Measurements from ENCODE around the gene HPS6.
"Not testable (repeated sequence)": the region's sequence is repeated elsewhere in the genome, so short reads cannot be mapped to it uniquely, and the experiment has no call there.

Gene HPS6

DNA sequence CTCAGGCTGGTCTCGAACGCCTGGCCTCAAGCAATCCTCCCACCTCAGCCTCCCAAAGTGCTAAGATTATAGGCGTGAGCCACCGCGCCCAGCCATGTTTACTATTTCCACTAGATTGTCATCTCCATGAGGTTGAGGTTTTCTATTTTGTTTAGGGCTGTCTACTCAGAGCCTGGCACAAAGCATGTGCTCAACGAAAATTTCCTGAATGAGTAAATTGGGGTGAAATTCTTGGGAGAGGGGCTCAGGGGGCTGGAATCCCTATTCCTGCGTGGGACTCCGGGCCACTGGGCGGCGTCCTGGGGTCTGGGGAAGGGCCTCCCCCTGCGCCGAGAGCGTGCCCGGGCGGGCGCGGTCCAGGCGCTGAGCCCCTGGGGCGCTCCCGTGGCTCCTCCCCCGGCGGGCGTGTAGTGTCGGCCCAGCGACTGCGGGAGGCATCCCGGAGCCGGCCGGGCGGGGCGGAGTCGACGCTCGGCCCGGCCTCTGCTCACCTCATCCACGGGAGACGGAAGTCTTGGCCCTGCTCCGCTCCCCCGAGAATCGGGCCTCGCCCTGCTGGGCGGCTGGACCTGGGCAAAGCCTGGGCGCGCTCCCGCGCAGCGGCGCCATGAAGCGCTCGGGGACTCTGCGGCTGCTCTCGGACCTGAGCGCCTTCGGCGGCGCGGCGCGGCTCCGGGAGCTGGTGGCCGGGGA lies at the start of gene HPS6:
TSS of gene HPS6 (plus strand) at position 482 of the 693 bp plus-strand sequence. CDS start at position 608, 126 bp downstream.
- DNase-seq (ENCODE audit: low read depth), result peak; percentile 70

DNA sequence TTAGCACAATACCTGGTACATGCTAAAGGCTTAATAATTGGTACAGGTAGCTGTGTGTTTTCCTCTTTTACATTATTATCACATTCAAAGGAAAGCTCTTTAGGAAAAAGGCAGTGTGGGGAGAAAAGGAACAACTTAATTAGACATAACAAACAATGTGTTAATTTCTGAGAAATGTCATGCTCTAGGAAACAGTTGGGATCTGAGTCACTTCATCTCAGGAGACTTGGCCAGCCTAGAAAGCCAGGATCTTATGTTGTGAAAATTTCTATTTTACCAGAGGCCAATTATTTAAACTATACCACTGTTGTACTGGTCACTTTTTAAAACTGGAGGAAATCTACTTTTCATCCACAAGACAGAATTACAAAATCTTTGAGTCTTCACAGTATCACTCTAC lies 48.7 kb upstream of the HPS6 start:
- no peak for DNase-seq (ENCODE audit: low read depth)

DNA sequence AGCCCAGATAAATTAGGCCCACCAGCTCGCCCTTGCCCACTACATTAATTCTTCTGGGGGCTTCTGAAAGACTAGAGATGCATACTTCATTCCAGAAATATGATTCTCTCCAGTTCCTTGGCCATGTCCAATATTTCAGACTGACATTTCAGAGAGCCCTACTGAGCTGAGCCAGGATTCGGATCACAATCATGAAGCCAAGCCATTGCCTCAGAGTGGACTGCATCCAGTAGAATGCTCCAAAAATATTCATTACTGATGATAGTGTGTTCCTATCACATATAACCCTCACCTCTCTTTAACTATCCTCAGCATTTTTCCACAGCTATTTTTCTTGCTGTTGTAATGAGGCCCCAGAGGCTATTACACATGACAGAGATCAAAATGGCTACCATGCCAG lies 47.9 kb upstream of the HPS6 start:
- DNase-seq (ENCODE audit: low read depth), result no peak

DNA sequence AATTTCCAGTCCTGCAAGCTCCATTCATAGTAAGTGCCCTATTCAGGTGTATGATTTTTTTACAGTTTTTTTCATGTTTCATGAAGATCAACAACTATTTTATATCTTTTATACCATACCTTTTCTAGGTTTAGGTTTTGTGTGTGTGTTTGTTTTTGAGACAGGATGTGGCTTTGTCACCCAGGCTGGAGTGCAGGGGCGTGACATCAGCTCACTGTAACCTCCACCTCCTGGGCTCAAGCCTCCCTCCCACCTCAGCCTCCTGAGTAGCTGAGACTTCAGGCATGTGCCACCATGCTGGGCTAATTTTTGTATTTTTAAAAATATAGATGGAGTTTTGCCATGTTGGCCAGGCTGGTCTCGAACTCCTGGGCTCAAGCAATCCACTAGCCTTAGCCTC lies 44.2 kb upstream of the HPS6 start:
- DNase-seq (ENCODE audit: low read depth), result no peak

DNA sequence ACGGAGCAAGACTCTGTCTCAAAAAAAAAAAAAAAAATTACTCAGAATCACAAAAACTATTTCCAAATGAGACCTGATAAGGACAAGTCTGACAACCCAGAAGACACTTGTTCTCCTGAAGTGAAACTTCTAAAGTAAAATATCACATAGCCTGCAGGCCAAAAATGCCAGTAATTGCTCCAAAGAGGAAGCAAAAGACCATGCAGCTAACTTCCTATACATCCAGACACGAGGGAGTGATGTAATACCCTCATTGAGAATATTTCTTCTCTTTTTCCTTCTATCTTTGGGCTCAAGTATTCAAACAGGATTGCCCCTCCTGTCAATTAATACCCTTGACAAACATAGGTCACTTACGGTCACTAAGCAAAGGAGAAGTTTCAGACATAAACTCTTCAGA lies 40.4 kb upstream of the HPS6 start:
- DNase-seq (ENCODE audit: low read depth), result no peak

DNA sequence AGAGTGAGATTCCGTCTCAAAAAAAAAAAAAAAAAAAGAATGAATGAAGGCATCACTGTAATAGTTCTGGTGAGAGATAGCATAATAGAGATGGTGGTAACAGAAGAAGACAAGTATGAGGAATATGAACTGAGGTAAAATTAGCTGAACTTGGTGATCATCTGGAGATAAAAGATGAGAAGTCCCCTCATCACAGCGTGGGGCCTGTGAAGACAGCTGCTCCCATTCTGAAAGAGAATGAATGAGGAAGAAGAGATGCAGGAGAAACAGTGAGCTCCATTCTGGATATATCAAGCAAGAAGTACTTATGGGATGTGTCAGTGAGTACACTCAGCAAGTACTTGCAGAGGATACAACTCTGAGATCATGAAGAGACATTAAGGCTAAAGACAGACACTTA lies 37.9 kb upstream of the HPS6 start:
- DNase-seq (ENCODE audit: low read depth), result no peak

DNA sequence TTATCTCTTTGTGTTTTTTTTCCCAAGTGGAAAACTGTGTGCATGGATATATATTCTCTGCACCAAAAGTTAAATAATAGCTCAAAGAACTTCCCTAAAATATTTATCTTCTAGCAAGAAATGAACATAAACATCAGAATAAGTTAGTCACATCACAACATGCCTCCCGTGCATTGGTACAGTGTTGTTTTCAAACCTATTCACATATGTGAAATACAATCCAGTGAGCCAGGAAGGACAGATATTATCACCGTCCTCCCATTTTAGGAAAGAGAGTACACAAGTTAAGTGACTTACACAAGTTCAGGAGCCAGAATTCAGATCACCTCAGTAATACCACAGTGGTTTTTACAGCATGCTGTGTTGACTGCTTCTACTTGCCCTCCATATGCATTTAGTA lies 31.4 kb upstream of the HPS6 start:
- no peak for DNase-seq (ENCODE audit: low read depth)

DNA sequence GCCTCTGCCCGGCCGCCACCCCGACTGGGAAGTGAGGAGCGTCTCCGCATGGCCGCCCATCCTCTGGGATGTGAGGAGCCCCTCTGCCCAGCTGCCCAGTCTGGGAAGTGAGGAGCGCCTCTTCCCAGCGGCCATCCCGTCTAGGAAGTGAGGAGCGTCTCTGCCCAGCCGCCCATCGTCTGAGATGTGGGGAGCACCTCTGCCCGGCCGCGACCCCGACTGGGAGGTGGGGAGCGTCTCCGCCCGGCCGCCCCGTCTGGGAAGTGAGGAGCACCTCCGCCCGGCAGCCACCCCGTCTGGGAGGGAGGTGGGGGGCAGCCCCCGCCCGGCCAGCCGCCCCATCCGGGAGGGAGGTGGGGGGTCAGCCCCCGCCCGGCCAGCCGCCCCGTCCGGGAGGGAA lies 29.3 kb upstream of the HPS6 start:
- DNase-seq (ENCODE audit: low read depth), result not testable (repeated sequence)

DNA sequence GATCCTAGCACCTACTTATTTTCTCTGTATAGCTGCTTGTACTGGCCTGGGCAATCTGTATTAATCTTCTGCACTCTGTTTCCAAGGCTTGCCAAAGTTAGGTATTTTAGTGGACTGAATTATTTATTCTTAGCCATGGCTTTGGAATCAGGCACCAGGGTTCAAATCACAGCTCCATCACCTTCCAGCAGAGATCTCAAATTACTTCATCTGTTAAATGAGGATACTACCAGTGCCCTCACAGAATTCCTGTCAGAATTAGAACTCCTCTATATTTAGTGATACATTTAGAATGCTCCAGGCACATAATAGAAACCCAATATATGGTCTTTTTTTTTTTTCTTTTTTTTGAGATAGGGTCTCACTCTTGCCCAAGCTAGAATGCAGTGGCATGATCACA lies 26.7 kb upstream of the HPS6 start:
- no peak for DNase-seq (ENCODE audit: low read depth)

DNA sequence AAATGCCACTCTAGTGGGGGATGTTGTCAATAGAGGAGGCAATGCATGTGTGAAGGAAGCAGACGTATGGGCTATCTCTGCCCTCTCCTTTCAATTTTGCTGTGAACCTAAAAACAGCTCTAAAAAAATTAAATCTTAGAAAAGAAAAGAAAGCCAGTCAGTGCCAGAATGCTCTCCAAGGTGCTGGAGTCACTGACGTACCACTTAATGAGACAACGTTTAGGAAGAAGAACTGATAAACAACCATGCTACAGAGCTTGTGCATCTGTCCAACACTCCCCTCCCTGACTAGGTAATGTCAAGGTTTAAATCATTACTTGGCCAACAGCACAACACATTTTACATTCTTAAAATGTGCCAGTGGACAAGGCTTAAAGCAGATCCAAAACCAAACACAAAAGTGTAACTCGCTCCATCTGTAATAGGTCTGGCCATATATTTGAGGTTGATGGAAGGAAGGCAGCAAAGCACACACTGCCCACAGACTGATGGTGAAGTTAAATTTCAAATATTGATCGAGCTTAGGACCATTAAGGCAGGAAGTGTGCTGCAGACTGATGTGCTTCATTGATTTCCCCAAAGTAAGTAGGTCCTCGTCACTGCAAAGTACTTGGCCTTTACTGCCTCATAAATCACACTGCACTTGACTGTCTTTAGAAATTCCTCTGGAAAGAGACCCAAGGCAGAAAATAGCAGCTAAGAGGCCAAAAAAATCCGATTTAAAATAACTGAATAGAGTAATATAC lies 24.7 kb upstream of the HPS6 start:
- no peak for DNase-seq (ENCODE audit: low read depth)

DNA sequence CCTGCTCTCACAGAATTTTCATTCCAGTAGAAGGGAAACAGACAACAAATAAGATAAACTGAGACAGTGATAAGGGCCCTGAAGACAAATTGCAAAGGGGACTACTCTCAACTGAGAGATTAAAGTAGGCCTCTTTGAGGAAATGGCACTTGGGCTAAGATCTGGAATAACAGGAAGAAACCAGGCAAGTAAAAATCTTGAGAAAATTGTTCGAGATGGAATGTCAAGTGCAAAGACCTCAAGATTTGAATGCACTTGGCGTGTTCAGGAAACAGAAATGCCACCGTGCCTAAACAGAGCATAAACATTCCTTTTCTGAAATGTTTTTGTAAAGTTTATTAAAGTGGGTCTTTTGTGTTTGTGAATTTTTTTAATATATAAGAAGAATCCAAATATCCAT lies 19.9 kb upstream of the HPS6 start:
- no peak for DNase-seq (ENCODE audit: low read depth)

DNA sequence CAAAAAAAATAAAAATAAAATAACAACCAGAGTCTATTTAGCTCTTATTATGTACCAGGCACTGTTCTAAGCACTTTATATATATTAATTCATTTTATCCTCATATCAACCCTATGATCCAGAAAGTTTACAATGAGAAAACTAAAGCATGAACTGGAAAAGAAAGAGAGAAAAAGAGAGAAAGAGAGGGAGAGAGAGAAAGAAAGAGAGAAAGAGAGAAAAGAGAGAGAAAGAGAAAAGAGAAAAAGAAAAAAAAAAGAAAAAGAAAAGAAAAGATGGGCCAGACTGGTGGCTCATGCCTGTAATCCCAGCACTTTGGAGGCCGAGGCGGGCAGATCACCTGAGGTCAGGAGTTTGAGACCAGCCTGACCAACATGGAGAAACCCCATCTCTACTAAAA lies 19.1 kb upstream of the HPS6 start:
- no peak for DNase-seq (ENCODE audit: low read depth)

DNA sequence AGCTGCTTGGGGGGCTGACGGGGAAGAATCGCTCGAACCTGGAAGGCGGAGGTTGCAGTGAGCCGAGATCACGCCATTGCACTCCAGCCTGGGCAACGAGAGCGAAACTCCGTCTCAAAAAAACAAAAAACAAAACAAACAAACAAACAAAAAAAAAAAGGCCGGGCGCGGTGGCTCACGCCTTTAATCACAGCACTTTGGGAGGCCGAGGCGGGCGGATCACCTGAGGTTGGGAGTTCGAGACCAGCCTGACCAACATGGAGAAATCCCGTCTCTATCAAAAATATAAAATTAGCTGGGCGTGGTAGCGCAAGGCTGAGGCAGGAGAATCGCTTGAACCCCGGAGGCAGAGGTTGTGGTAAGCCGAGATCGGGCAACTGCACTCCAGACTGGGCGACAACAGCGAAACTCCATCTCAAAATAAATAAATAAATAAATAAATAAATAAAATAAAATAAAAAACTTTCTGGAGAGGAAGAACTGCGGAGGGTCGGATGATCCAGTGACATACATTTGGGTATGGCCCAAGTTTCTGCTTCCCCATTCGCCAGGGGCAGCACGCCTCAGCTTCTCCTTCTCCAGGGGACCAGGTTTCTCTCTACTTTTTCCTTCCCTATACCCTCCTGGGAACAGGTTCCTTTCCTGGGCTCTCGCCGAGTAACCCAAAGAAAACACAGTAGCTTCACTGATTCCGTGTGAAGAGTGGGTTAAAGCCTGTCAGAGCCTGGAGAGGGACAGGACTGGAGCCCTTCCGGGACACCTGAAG lies 10.1 kb upstream of the HPS6 start:
- DNase-seq (ENCODE audit: low read depth), result not testable (repeated sequence)

DNA sequence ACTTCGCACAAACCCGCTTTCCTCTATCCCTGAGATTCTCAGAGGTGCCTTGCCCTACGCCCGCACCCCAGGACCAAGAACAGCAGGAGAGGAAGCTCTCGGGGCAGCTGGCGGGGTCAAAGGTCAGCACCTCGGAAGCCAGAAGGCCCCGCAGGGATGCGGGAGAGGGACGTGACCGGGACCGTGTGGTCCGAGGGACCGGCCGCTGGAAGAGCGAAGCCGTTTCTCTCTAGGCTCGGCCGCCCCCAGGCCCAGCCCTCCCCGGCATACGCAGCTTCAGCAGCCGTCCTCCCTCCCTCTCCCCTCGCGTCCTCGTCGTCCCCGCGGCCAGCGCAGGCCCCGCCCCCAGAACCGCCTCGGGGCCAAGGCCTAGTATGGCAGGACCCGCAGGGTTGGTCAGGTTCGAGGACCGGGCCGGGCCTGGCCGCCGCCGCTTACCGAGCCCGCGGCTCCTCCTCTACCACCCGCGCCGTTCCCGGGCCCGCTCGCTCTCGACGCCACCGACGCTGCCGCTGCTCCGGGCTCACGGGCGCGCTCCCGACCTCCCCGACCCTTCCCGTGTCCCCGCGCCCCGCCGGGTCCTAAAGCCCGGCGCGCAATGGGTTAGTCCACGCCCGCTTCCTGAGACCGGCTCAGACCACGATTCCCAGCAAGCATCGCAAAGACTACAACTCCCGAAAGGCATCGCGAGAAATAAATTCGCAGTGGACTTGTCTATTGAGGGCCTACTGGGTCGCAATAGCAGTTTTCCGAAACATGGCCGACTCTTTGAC lies 9.3 kb upstream of the HPS6 start, which contains the start of gene ARMH3:
TSS of gene ARMH3 (minus strand) at position 527 of the 773 bp plus-strand sequence. CDS start 16,059 bp downstream, outside the sequence.
- DNase-seq (ENCODE audit: low read depth), result peak; percentile 69

DNA sequence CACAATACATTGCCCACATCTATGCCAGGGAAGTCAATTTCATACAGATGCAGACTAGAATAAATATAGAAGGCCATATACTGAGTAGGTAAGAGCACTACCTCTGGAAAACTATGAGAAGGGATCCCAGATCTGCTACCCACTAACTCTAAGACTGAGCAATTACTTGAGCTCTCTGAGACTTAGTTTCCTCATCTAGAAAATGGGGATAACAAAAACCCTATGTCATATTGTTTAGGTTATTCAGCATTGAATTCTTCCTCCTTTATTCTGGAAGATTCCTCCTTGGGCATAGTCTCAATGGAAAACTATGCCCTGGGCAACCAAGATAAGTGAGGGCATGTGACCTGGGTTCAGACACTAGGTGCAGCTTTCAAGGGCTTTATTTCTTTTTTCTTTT lies 5.2 kb upstream of the HPS6 start:
- no peak for DNase-seq (ENCODE audit: low read depth)

DNA sequence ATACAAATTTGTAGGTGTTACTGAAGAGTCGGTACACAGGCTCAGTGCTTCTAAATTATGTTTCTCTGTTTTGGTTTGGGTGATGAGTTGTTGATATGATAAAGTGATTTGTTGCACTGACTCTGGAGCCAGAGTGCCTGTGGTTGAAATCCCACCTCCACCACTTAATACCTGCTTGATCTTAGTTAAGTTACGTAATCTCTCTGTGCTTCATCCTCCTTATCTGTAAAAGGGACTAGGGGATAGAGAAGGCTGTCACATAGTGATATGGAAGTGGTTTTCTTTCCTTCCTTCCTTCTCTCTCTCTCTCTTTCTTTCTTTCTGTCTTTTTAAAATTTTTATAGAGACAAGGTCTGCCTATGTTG lies 664 bp upstream of the HPS6 start:
- no peak for DNase-seq (ENCODE audit: low read depth)

DNA sequence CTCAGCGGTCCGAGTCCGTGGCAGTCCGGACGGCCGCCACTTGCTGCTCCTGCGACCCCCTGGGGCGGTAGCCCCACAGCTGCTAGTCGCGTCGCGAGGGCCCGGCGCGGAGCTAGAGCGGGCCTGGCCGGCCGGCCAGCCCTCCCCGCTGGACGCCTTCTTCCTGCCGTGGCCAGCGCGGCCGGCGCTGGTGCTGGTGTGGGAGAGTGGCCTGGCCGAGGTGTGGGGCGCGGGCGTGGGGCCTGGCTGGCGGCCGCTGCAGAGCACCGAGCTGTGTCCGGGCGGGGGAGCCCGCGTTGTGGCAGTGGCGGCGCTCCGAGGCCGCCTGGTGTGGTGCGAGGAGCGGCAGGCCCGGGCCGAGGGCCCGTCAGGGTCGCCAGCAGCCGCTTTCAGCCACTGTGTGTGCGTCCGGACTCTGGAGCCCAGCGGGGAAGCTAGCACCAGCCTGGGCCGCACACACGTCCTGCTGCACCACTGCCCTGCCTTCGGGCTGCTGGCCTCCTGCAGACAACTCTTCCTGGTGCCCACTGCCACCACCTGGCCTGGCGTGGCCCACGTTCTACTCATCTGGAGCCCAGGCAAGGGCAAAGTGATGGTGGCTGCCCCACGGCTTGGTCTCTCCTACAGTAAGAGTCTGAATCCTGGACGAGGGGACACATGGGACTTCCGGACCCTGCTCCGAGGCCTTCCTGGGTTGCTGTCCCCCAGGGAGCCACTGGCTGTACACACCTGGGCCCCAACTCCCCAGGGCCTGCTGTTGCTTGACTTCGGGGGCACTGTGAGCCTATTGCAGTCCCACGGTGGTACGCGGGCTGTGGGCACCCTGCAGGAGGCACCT lies 631 bp downstream of the HPS6 start:
- no peak for DNase-seq (ENCODE audit: low read depth)

DNA sequence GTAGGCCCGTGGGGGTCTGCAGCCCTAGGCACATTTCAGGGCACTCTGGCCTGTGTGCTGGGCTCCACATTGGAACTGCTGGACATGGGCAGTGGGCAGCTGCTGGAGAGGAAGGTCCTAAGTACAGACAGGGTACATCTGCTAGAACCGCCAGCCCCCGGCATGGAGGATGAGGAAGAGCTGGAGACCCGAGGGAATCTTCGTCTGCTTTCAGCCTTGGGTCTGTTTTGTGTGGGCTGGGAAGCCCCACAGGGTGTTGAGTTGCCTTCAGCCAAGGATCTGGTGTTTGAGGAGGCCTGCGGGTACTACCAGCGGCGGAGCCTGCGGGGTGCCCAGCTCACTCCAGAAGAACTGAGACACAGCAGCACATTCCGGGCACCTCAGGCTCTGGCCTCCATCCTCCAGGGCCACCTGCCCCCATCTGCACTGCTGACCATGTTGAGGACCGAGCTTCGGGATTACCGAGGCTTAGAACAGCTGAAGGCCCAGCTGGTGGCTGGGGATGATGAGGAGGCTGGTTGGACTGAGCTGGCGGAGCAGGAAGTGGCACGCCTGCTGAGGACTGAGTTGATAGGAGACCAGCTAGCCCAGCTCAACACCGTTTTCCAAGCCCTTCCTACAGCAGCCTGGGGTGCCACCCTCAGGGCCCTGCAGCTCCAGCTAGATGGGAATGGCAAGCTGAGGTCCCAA lies 1.4 kb downstream of the HPS6 start:
- no peak for DNase-seq (ENCODE audit: low read depth)

DNA sequence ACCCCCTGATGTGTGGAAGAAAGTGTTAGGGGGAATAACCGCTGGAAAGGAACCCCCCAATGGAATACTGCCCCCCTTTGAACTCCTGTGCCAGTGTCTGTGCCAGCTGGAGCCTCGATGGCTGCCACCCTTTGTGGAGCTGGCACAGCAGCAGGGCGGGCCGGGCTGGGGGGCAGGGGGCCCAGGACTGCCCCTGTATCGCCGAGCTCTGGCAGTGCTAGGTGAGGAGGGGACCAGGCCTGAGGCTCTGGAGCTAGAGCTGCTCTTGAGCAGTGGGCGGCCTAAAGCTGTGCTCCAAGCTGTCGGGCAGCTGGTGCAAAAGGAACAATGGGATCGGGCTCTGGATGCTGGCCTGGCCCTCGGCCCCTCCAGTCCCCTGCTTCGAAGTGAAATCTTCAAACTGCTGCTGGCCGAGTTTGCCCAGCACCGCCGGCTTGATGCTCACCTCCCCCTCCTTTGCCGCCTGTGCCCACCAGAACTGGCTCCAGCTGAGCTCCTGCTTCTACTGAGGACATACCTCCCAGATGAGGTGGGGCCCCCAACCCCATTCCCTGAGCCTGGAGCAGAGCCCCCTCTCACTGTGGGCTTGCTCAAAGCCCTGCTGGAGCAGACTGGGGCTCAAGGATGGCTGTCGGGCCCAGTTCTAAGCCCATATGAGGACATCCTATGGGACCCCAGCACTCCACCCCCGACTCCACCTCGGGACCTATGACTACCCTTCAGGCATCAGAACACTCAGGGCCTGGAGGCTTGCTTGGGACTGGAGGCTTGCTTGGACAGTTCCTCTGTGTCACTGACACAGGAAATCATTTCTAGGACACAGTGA lies 2.2 kb downstream of the HPS6 start:
- DNase-seq (ENCODE audit: low read depth), result no peak

DNA sequence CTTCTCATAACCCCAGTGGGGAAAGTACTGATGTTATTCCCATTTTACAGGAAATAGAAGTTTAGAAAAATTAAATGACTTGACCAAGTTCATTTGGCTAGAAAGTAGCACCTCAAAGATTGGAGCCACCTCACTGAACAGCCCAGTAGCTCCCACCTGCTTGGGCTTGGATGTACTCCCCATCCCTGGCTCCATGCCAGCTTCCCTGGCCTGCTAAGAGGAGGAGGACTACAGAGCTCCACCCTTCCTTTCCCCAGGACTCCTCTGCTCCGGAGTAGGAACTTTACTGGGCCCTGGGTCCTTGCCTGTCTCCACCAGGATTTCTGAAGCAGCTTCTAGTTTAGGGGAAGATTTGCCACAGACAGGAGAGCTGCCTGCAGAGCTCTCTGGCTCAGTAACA lies 3.1 kb downstream of the HPS6 start:
- no peak for DNase-seq (ENCODE audit: low read depth)
